CD4-positive, alpha-beta T cell (primary cell): ENCODE data around the gene MTHFR. TPM values are rescaled to one million over a fixed set of nuclear protein-coding genes. Genes with fewer than 3 reads are reported as not detected.

Experiments
- ATAC-seq: fragments of 200-7000 bp; cut with Tn5 transposase; one replicate; pipeline ENCODE4 v1.10.0; 2022; ENCODE audit warnings: mild to moderate bottlenecking; ENCODE audit not compliant: poor library complexity
- CTCF ChIA-PET: fragments of 350-600 bp; sonication (Branson Sonifier 250); formaldehyde crosslinking; loops from one replicate; lab custom pipeline; 2021; ENCODE audit warnings: antibody characterized with exemption, inconsistent platforms; lab: Charles Lee
- POLR2A ChIA-PET: fragments of 350-600 bp; sonication (Branson Sonifier 250); formaldehyde crosslinking; loops from one replicate; lab custom pipeline; 2021; ENCODE audit warnings: antibody characterized with exemption, inconsistent platforms; lab: Charles Lee
- DNase-seq, 14 experiments: peaks; one replicate each; pipeline ENCODE4 v3.0.0-alpha.2; 2013 to 2020; ENCODE audit warnings: mixed read lengths in 2 of 14
- H3K27ac ChIP-seq, 2 donors: one replicate each; pipeline versions ENCODE4 v1.5.1 to v1.7.0; 2013; ENCODE audit warnings: low read length in 2 of 2, low read depth in 1 of 2, mild to moderate bottlenecking in 1 of 2
- H3K27me3 ChIP-seq, 2 experiments: 1 replicate in 1 of 2; 2 replicates in 1 of 2; pipeline versions ENCODE4 v1.6.1 to v1.7.0; 2013; ENCODE audit warnings: low read length in 2 of 2, control low read depth in 1 of 2, mild to moderate bottlenecking in 1 of 2, moderate library complexity in 1 of 2; ENCODE audit not compliant: insufficient read depth in 2 of 2, control insufficient read depth in 1 of 2
- H3K36me3 ChIP-seq: one replicate; pipeline ENCODE4 v1.6.1; 2013; ENCODE audit warnings: low read length, control low read depth; ENCODE audit not compliant: insufficient read depth
- H3K4me1 ChIP-seq: one replicate; pipeline ENCODE4 v1.6.1; 2013; ENCODE audit warnings: low read length, control low read depth; ENCODE audit not compliant: insufficient read depth
- H3K4me3 ChIP-seq: one replicate; pipeline ENCODE4 v1.5.1; 2013; ENCODE audit warnings: mild to moderate bottlenecking, low read length, moderate library complexity
- H3K9me3 ChIP-seq, 2 experiments: 1 replicate in 1 of 2; 2 replicates in 1 of 2; pipeline versions ENCODE4 v1.6.1 to v1.7.0; 2013; ENCODE audit warnings: low read length in 2 of 2, mild to moderate bottlenecking in 2 of 2, control low read depth in 1 of 2, moderate library complexity in 1 of 2; ENCODE audit not compliant: control insufficient read depth in 1 of 2, insufficient read depth in 1 of 2
- H3K27ac Mint-ChIP-seq: one replicate; pipeline ENCODE4 v1.8.0; 2020; ENCODE audit warnings: mixed read lengths
- H3K27me3 Mint-ChIP-seq: one replicate; pipeline ENCODE4 v1.8.0; 2021; ENCODE audit warnings: mixed read lengths
- H3K36me3 Mint-ChIP-seq: one replicate; pipeline ENCODE4 v1.8.0; 2021; ENCODE audit warnings: low read depth, mixed read lengths
- H3K4me1 Mint-ChIP-seq: one replicate; pipeline ENCODE4 v1.8.0; 2021; ENCODE audit warnings: low read depth, mixed read lengths
- H3K4me3 Mint-ChIP-seq: one replicate; pipeline ENCODE4 v1.8.0; 2020; ENCODE audit warnings: mild to moderate bottlenecking, mixed read lengths
- H3K9me3 Mint-ChIP-seq: one replicate; pipeline ENCODE4 v1.8.0; 2020; ENCODE audit warnings: mixed read lengths
- CTCF ChIP-seq: fragments of 200-600 bp; IDR thresholded peaks from one replicate; pipeline ENCODE4 v1.8.0; 2022; ENCODE audit warnings: antibody characterized with exemption, mild to moderate bottlenecking
- intact Hi-C, 2 experiments: fragments of 100-400 bp; cut with DNase I in 1 of 2; cut with micrococcal nuclease in 1 of 2; formaldehyde crosslinking; loops; one replicate each; pipeline versions ENCODE4 v1.15.1 to v1.9.0; 2023 to 2025; cut with DNase I, micrococcal nuclease
- total RNA-seq, 174 experiments: library from RNA in 2 of 174; stranded (reverse) in 2 of 174; gene quantifications; one replicate each; pipeline ENCODE4 v1.2.3 and lab custom pipeline; 2021 to 2026

Gene MTHFR
- total RNA-seq, 2 experiments from 2014 or later: 30.8 to 31.3 TPM

GRCh38 chr1:11851180-11851579 lies 45.4 kb upstream of the MTHFR start:
- CTCF ChIA-PET: no interaction called here
- intact Hi-C loops: no loop called here
- DNase-seq: no peak

GRCh38 chr1:11850156-11850555 lies 44.4 kb upstream of the MTHFR start:
- no peaks in the 10 kb centered on the region for H3K4me1 ChIP-seq
- ATAC-seq (no peak), DNase-seq (no peak)
- Mint-ChIP-seq H3K27me3 (peaks cover 28% of the 10 kb centered on the region), H3K27ac (no peak overlapping the region), H3K9me3 (no peaks in the 10 kb centered on the region), H3K36me3 (peaks cover 4% of the 10 kb centered on the region), H3K4me1 (peaks cover 3% of the 10 kb centered on the region), H3K4me3 (no peak overlapping the region)
- TF ChIP-seq CTCF: no peak
- H3K9me3 ChIP-seq: no peaks in the 10 kb centered on the region
- H3K27ac ChIP-seq: no peak overlapping the region
- CTCF ChIA-PET: interaction anchor here (1.2 kb wide), 1 partner anchor 10 kb away, joined by 3 read pairs; no protein-coding TSS in a partner anchor
- no peak overlapping the region for H3K4me3 ChIP-seq
- H3K36me3 ChIP-seq: no peaks in the 10 kb centered on the region
- peaks cover 6 to 22% of the 10 kb centered on the region in 2 experiments for H3K27me3 ChIP-seq
- intact Hi-C loops: no loop called here
- POLR2A ChIA-PET: no interaction called here

More at GRCh38 chr1:11851180-11851579, 45.4 kb upstream of the MTHFR start:
- no peak for ATAC-seq
- Histone ChIP-seq H3K27ac (no peak overlapping the region), H3K27me3 (peaks cover 6 to 27% of the 10 kb centered on the region in 2 experiments), H3K9me3 (no peaks in the 10 kb centered on the region), H3K4me3 (no peak overlapping the region), H3K36me3 (no peaks in the 10 kb centered on the region), H3K4me1 (no peaks in the 10 kb centered on the region)
- Mint-ChIP-seq H3K27me3 (peaks cover 29% of the 10 kb centered on the region), H3K36me3 (no peaks in the 10 kb centered on the region), H3K27ac (no peak overlapping the region), H3K4me1 (no peaks in the 10 kb centered on the region), H3K4me3 (no peak overlapping the region), H3K9me3 (no peaks in the 10 kb centered on the region)
- POLR2A ChIA-PET: no interaction called here
- no peak for TF ChIP-seq CTCF

DNA sequence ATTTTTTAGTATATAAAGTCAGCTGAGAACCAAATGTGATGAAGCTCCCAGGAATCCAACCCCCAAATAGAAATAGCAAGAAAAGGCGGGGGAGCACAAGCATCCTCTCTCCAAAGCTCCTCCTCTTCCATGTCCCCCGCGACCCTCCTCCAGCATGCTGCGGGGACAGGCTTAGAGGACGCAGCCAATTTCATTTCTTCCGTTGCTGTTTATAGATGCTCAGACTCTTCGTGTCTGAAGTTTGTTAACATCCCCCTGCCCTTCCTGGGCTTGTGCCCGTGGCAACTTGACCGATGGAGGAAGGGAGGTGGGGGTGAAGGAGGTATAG lies 42.6 kb upstream of the MTHFR start:
- Mint-ChIP-seq H3K9me3 (no peaks in the 10 kb centered on the region), H3K4me1 (peaks cover 3% of the 10 kb centered on the region), H3K27ac (no peak overlapping the region), H3K4me3 (no peak overlapping the region), H3K36me3 (peaks cover 11% of the 10 kb centered on the region), H3K27me3 (peaks cover 16% of the 10 kb centered on the region)
- intact Hi-C loops: no loop called here
- ChIA-PET CTCF (no interaction called here), POLR2A (no interaction called here)
- Histone ChIP-seq H3K27ac (no peak overlapping the region), H3K9me3 (no peaks in the 10 kb centered on the region), H3K4me3 (no peak overlapping the region), H3K36me3 (peaks cover 6% of the 10 kb centered on the region), H3K4me1 (no peaks in the 10 kb centered on the region), H3K27me3 (peaks cover 0 to 13% of the 10 kb centered on the region in 2 experiments)
- DNase-seq (no peak), ATAC-seq (no peak)
- no peak for TF ChIP-seq CTCF
